ENCODE results near the gene NARS2.

NARS2 gene

GRCh38 chr11:78428773-78429172 lies 145.9 kb downstream of the NARS2 start:
- DNase-seq = no peak

GRCh38 chr11:78428266-78428636 lies 146.4 kb downstream of the NARS2 start:
- DNase-seq = no peak

- no peak for DNase-seq
Observed at GRCh38 chr11:78427615-78428265, 146.9 kb downstream of the NARS2 start.

- DNase-seq = no peak
Observed at GRCh38 chr11:78426845-78427244, 147.8 kb downstream of the NARS2 start.

GRCh38 chr11:78425399-78426070 lies 149.1 kb downstream of the NARS2 start:
- no peak for DNase-seq

- no peak for DNase-seq
Observed at GRCh38 chr11:78424334-78425270, 150.1 kb downstream of the NARS2 start.

- DNase-seq = no peak
Observed at GRCh38 chr11:78423241-78423640, 151.4 kb downstream of the NARS2 start.

- peak; percentile 74 for DNase-seq
Observed at GRCh38 chr11:78420796-78421209, 153.9 kb downstream of the NARS2 start.

GRCh38 chr11:78420255-78420764 lies 154.4 kb downstream of the NARS2 start:
- DNase-seq = peak; percentile 68

- DNase-seq = no peak
Observed at GRCh38 chr11:78419327-78419726, 155.3 kb downstream of the NARS2 start.

GRCh38 chr11:78418584-78419211 lies 156.0 kb downstream of the NARS2 start:
- DNase-seq = no peak

GRCh38 chr11:78417888-78418583 lies 156.6 kb downstream of the NARS2 start:
- DNase-seq = peak; percentile 85

- DNase-seq = no peak
Observed at GRCh38 chr11:78417175-78417887, 157.3 kb downstream of the NARS2 start, which contains the start of gene GAB2. GAB2 (minus strand) TSS chr11:78417820; CDS start chr11:78417720, 100 bp downstream.

GRCh38 chr11:78416285-78417174 lies 158.1 kb downstream of the NARS2 start:
- peak; percentile 88 for DNase-seq

GRCh38 chr11:78415338-78415737 lies 159.3 kb downstream of the NARS2 start:
- no peak for DNase-seq

GRCh38 chr11:78414321-78415051 lies 160.2 kb downstream of the NARS2 start:
- no peak for DNase-seq

- DNase-seq = no peak
Observed at GRCh38 chr11:78408619-78409018, 166.0 kb downstream of the NARS2 start.

GRCh38 chr11:78406568-78407196 lies 168.0 kb downstream of the NARS2 start:
- no peak for DNase-seq

GRCh38 chr11:78405805-78406204 lies 168.9 kb downstream of the NARS2 start:
- no peak for DNase-seq

All from activated CD8-positive, alpha-beta memory T cell treated with anti-CD3 and anti-CD28 coated beads for 24 hours (primary cell).